AG08396 (cell line): ENCODE data around the gene PIK3R5.
"Not testable (repeated sequence)": the region's sequence is repeated elsewhere in the genome, so short reads cannot be mapped to it uniquely, and the experiment has no call there.

Experiments used
- DNase-seq: peaks from one replicate; pipeline ENCODE4 v3.0.0; 2012; ENCODE audit warnings: low spot score, mixed read lengths

Gene PIK3R5, protein sequence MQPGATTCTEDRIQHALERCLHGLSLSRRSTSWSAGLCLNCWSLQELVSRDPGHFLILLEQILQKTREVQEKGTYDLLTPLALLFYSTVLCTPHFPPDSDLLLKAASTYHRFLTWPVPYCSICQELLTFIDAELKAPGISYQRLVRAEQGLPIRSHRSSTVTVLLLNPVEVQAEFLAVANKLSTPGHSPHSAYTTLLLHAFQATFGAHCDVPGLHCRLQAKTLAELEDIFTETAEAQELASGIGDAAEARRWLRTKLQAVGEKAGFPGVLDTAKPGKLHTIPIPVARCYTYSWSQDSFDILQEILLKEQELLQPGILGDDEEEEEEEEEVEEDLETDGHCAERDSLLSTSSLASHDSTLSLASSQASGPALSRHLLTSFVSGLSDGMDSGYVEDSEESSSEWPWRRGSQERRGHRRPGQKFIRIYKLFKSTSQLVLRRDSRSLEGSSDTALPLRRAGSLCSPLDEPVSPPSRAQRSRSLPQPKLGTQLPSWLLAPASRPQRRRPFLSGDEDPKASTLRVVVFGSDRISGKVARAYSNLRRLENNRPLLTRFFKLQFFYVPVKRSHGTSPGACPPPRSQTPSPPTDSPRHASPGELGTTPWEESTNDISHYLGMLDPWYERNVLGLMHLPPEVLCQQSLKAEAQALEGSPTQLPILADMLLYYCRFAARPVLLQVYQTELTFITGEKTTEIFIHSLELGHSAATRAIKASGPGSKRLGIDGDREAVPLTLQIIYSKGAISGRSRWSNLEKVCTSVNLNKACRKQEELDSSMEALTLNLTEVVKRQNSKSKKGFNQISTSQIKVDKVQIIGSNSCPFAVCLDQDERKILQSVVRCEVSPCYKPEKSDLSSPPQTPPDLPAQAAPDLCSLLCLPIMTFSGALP

DNA sequence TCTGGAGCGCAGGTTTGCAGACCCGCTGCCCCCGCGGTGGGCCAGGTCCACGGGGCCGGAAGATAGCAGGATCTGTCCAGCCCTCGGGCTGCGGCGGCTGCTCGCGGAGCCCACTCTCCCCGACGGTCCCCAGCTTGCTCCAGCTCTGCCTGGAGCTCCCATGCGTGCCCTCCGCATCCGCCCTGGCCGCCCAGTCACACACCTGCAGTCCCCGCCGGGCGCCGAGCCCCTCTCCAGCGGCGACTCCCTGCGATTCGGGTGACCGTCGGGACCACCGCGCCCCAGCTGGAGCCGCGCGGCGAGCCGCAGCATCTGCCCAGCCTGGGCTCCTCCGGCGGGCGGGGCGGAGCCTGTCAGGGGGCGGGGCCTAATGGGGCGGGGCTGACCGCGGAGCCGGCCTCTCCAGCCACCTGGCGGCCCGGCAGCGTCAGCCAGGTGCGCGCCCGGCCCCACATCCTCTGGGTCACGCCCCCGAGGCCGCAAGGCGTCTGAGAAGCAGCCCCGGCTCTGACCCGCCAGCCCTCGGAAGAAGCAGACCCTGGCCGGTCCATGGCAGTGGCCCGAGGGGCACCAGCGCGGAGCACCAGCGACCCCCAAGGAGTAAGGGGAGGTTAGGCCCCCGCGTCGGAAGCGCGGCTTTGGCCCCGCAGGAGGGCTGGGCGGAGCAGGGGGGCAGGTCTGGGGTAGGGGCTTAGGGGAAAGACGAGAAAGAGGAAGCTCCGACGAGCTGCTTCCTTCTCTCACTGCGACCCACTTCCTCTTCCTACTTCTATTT, at the start of gene PIK3R5:
Gene PIK3R5 (minus strand): TSS at position 314 of the 775 bp plus-strand sequence. CDS start 54,213 bp downstream, outside the sequence.
- DNase-seq: no peak

DNA sequence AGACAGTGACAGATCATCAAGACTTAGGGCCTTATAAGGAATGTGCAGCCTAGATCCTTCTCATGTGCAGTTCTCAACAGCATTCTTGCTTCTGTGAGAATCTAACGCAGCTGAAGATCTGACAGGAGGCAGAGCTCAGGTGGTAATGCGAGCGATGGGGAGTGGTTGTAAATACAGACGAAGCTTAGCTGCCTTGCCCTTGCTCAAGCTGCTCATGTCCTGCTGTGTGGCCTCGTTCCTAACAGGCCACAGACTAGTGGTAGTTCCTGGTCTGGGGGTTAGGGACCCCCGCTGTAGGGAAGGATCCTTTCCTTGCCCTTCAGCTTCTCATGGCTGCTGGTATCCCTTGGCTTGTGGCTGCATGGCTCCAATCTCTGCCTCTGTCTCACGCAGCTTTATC, 45.5 kb upstream of the PIK3R5 start:
- DNase-seq: no peak

DNA sequence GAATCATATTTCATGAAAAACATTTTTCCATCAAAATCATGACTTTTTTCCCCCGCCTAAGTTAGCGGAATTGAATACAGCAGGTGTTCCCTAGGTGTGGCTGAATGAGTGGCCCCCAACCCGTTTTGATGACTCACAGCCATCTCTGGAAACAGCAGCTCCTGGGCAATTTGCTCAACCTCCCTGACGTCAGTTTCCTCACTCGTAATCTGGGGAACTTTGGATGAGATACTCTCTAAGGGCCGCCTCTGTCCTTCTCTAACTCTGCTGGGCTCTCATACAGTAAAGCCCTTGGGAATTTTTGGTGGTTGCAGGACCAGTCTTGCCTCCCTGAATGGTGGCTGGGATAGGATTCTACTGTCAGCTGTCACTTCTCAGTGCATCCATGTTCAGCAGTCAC, 44.2 kb upstream of the PIK3R5 start:
- DNase-seq: no peak

DNA sequence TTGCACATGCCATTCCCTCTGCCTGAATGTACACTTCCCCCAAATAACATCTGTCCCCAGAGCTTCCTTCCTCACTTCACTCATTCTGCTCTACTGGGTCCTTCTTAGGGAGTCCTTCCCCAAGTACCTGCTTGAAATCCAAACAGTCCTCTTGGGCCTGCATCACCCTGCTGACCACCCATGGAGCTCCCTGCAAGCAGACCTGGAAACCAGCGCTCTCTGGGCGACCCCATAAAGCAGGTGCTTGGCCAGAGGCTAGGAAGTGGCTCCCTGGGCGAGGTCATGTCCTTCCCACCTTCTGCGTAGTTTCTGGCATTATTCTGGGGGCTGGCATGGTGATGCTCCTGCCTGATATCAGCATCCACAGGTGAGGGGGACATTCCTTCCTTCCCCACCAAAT, 43.6 kb upstream of the PIK3R5 start:
- no peak for DNase-seq

DNA sequence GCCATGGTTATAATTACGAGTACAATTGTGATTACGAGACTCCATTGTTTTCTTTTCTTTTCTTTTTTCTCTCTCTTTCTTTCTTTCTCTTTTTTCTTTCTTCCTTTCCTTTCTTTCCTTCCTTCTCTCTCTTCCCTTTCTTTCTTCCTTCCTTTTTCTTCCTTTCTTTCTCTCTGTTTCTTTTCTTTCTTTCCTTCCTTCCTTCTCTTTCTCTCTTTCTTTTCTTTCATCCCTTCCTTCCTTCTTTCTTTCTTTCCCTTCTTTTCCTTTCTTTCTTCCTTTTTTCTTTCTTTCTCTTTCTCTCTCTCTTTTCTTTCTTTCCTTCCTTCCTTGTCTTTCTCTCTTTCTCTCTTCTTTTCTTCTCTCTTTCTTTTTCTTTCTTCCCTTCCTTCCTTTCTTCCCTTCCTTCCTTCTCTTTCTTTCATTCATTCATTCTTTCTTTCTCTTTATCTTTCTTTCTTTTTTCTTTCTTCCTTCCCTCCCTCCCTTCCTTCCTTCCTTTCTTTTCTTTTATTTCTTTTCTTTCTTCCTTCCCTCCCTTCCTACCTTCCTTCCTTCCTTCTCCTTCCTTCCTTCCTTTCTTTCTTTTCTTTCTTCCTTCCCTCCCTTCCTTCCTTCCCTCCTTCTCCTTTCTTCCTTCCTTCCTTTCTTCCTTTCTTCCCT, 41.7 kb upstream of the PIK3R5 start:
- no peak for DNase-seq

DNA sequence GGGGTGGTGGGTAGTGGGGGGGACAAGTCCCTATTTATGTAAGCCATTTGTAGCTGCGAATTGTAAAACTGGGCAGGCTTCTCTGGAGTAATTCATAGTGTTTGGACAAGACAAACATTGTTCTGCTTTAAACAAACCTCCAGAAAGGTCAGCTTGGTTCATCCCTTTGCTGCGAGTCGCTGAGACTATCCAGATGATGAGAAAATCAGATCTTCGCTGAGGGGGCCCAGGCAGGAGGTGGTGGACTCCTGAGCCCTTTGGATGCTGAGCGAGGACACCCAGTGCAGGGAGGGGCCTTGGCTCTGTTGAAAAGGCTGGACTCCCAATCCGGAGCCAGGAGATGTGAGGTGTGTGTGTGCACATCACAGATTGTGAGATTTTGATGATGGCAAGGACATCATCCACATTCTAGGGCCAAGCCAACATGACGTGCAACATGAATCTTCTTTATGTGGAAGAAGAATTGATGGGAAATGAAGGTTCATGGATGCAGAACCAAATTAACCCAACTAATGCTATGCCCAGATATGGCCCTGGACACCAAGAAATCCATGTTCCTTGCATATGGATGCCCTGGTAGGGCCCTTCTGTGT, 40.8 kb upstream of the PIK3R5 start:
- no peak for DNase-seq

DNA sequence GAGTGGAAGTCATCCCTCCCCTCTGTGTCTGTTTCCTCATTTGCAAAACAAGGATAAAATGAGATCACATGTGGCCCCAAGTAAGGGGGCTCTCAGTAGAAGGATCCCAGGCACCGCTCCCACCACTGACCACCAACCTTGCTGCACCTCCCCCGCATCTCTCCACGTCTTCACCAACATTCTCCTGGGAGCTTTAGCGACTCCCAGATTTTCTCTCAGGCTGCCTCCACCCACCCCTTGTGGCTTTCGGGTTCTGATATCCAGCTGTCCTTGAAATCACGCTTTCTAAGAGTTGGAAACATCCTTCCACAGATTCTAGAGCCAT, 39.4 kb upstream of the PIK3R5 start:
- no peak for DNase-seq

DNA sequence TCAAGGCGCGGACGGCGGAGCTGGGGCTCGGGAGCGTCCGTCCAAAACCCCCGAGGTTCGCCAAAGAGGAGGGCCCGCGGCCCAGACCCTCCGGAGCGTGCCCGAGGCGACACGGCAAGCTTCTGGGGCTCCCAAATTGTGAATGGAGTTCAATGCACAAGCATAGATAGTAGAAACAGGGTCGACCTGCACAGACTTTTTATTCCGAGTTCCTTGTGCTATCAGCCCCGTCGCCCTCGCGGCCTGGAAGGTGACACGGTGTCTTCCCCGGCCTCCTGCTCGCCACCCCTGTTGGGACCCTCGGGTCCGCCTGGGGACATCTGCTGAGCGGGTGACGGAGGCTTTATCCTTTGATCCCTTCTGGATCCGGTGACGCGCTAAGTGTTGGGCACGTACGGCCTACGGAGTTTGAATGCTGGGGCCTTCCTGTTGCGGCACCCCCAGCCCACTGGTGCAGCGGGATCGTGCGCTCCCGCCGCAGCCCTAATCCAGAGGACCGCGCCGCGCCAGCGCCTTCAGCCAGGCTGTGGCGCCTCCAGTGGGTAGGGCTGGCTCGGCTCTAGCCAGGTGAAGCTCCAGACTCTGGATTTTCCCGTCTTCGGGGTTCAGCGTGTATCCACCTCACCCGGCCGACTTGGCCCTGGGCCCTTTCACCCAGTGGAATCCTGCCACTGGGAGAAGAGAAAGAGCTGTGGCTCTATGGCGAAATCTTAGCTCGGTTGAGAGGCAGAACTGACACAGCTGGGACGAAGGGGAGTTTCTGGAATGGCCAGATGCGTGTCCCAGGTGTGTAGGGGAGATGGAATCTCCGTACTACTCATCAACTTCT, 38.8 kb upstream of the PIK3R5 start:
- DNase-seq: no peak

DNA sequence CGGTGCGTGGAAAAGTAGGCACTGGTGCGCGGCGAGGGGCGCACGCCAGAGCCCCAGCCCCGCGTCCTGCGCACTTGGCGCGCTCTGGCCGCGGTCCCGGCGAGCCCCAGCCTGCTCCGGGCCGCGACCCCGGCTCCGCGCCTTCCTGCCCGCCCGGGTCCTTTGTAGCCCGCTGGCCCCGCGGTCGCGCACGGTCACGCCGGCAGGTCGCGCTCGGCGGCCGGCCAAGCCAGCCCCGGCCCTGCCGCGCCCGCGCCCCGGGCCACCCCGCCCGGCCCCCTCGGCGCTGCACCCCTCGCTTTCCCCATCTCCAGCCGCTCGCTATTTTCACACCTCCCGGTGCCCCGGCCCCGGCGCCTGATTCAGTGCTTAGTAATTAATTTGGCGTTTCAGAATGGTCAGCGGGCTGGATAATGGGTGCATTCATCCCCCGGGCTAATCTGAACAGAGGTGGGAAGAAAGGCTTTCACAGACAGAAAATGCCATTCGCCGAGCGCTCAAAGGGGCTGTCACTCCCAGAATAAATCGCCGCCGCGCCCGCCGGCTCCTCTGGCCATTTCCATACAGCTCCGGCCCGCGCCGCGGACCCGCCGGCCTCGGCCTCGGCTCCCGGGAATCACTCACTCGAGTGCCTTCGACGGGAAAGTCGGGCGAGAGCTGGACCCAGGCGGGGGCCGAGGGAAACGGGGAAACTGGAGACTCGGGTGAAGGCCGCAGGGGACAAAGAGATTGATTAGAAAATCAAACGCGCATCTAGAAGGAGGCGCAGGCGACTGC, 38.0 kb upstream of the PIK3R5 start:
- no peak for DNase-seq

DNA sequence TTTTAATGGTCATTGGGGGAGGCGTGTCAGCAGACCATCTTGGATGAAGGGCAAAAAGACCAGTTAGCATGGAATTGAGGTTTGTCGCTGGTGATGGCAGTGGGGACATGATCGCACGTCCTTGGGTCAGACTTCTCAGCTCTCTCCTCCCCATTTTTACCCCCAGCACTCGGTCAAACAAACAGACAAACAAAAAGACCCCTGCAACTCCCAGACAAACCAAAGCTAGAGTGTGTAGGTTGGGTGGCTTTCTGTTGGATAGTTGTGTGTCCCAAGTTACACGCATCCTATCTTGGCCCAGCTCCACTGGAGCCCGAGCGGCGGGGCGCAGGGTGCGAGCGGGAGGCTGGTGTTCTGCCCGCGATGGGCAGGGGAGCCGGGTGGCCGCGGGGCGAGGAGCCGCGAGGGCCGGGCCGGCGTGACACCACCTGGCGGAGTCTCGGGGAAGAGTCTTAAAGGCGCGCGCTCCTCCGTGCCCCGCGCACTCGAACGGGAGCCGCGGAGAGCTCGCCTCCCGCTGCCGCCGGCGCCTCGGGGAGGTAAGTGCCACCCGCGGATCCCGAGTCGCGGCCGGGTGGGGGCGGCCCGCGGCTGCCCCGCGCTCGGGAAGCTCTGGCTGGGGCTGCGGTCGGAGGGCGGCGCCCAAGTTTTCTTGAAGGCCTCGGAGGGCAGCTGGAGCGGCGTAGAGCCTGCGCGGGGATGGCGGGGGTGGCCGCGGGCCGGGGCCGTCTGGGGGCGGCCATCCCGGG, 37.3 kb upstream of the PIK3R5 start:
- DNase-seq: peak; percentile 35

DNA sequence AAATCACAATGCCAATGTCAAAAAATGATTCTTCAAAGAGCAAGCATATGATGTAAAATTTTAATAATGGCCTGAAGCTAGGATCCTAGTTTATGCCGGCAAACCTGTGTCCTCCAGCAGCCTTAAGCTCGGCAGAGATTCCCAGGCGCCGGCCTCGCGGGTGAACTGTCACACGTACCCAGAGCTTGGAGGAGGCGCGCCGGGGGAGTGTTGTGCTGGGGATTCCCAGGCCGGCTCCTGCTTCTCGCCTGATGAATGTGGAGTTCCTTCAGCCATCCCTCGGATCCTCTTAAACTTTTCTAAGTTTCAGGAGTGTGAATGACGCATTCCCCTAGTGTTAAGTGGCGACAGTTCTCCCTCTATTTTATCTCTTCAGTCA, 36.7 kb upstream of the PIK3R5 start:
- no peak for DNase-seq

DNA sequence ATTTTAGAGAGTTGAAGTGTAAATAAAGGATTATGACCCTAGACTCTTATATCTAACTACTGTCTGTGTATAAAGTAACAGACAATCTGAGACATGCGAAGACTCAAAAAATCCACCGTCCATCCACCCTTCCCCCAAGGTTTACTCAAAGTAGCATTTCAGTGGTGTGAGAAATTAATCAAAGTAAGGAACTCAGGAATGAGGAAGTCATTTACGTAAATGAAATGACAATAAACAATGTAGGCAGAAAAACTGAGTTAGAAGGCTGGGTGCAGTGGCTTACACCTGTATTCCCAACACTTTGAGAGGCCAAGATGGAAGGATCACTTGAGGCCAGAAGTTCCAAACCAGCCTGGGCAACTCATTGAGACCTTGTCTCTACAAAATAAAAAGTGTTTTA, 36.1 kb upstream of the PIK3R5 start:
- DNase-seq: peak; percentile 0

DNA sequence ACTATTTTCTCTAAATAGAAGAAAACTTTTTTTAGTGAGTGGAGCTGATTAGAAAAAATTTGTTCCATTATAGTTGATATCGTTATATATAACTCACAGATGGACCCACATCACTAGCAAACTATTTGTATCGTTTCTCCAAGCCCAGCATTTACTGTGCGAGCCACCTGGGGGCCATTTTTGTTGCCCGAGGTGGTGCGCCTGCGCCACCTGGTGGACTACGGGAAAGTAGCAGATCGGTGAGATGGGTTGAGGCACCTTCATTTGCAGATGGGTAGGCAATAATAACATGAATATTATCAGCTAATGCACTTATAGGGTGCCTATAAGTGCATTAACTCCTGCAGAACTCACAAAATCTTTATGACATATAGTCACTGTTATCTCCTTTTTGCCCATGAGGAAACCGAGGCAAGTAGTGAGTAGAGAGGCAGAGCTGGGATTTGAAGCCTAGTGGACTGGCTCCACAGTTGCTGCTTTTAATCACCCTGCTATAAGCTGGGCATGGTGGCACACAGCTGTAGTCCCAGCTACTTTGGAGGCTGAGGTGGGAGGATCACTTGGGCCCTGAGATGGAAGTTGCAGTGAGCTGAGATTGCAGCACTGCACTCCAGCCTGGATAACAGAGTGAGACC, 32.6 kb upstream of the PIK3R5 start:
- peak; percentile 70 for DNase-seq

DNA sequence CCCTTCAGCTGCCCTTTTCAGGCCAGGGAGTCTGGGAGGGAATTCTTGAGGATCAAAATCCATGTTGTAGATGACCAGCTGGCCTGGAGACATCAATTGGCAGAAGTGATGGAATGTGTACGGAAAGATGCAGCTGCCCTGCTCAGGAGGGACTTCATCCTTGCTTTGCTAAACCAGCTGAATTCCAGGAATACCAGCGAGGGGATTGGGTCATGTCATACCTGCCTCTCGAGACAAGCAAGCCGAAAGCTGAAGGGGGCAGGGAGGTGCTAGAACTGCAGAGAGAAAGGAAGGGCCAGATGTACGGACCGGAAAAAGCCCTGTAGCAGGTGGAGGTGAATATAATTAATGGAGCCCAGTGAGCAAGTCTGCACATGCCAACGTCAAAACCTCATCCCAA, 30.2 kb upstream of the PIK3R5 start:
- no peak for DNase-seq

DNA sequence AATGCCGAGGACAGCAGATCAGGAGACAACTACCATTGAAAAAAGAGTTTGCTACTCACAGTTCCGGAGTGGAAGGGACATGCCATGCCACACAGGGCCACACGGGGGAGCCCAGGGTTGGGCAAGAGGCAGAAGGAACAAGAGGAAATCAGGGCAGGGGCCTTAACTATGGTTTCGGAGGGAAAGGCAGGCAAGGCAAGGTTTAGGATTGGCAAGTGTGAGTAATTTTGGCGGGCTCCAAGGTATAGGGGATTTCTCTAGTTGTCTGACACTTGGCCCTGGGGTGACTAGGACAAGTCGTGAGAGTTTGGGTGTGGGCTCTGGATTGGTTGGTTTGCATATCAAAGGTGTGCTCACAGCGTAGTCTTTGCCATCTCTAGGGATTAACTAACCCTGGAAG, 28.8 kb upstream of the PIK3R5 start:
- peak; percentile 66 for DNase-seq

DNA sequence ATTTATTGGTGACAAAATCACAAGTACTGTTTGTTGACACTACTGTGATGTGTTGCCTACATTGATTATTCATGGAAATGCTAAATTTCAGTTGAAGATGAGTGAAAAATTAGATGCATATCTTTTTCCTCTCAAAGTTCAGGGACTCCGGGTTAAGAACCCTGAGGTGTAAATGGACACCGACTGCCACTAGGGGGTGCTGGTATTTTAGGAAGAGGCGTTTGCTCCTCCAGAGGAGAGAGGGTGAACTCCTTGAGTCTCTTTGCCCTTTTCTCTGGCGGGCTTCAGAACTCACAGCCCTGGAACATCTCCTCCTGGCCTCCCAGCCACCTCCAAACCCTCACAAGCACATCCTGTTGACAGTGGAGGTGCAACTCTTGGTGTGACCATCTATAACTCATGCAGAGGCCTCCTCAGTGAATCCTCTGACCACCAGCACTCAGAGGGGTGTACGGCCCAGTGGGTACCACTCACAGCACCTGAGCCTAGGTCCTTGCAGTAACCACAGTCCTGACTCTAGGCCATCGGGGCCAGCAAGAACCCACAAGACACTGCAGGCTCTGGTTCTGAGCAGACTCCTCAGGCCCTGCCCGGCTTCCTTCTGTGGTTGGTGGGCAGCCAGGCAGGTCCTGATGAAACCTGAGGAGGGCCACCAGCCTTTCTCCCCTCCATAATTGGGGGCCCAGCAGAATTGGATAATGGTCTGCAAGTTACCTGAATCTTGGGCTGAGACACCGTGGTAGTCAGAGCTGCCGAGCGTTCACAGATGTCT, 26.2 kb upstream of the PIK3R5 start:
- peak; percentile 71 for DNase-seq

DNA sequence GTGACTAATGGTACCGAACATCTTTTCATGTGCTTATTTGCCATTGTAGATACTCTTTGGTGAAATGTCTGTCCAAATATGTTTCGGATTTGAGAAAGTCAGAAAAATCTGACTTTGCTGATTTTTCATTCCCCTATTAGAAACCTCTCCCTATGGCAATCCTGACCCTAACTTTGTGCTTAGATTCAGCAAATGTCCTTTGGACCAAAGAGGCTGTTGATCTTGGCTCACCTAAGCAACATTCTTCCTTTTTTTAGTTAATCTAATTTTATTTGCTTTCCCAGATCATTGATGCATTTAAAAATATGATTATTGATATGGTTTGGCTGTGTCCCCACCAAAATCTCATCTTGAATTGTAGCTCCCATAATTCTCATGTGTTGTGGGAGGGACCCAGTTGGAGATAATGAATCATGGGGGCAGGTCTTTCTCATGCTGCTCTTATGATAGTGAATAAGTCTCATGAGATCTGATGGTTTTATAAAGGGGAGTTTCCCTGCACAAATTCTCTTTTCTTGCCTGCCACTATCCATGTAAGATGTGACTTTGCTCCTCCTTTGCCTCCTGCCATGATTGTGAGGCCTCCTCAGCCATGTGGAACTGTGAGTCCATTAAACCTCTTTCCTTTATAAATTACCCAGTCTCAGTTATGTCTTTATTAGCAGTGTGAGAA, 22.9 kb upstream of the PIK3R5 start:
- DNase-seq: not testable (repeated sequence)
